ENCODE data around the gene MYOM1.
A peak's percentile ranks its signal among the peaks of the same experiment; 100 is the strongest.
"Not testable (repeated sequence)": the region's sequence is repeated elsewhere in the genome, so short reads cannot be mapped to it uniquely, and the experiment has no call there.

MYOM1 gene

DNA sequence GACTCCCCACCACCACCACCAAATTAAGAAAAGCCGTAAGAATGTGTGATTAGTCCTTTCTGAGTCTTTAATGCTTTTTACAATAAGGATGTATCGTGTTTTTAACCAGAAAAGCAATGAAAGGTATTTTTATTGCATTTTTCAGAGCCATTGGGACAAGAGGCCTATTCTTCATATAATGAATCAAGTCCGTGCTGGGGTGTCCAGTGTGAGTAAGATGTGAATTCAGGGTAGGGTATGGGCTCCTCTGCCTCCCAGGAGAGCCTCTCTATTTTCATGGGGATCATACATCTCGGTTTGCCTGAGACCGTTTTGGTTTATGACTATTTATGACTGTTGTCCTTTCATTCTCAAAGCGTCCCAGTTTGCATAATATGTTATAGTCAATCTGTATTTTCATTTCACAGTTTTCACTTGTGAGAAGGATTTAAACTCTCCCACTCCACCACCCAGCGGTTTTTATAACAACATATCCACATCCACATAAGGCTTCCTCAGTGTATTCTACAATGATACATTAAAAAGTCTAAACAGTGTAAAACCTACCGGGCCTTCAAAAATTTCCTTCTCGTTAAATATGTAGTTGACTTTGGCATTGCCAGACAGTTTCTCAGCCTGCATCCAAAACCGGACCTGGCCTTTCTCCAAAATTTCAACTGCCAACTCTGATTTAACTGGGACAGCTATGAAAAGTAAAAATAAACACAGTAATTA, 126.0 kb downstream of the MYOM1 start:
- DNase-seq (ENCODE audit: low read depth in 2 of 3, low spot score in 1 of 3): no peak

- DNase-seq (ENCODE audit: low read depth in 2 of 3, low spot score in 1 of 3): no peak
These were observed 127.0 kb downstream of the MYOM1 start for GRCh38 chr18:3092727-3093126.

- no peak for DNase-seq (ENCODE audit: low read depth in 2 of 3, low spot score in 1 of 3)
These were observed 130.2 kb downstream of the MYOM1 start for GRCh38 chr18:3089579-3089978.

DNA sequence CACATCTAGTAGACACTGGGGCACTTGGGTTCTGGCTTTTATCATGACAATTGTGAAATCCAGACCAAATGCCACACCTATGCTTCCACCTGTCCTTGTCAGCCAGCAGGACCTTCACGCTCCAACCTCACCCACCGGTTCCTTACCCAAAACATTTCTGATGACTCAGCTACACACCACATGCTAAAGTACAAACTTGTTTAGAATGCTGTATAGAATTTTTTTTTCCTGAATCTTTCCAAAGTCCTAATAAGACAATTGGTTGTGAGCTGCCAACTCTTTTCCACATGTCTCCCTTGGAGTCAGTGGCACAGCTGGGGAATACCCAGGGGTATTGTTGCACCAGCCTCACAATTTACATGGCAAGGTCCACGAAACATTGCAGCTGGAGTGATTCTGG, 131.3 kb downstream of the MYOM1 start:
- no peak for DNase-seq (ENCODE audit: low read depth in 2 of 3, low spot score in 1 of 3)

DNA sequence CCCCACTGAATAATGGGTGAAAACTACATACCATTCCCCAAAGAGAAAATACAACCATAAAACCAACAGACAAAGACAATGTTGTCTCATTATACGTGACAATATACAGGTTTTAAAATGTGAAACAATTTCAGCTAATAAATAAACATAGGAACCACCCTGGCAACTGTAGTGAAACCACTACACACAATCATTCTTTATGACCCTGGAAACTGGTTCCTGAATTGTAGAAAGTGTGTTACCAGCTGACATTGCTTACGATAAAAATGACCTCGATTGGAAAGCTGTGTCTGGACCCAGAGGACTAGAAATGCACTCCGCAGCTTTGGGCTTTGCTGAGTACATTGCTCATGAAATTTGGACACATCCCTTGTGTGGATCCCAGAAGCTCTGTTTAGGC, 132.9 kb downstream of the MYOM1 start:
- no peak for DNase-seq (ENCODE audit: low read depth in 2 of 3, low spot score in 1 of 3)

GRCh38 chr18:3085612-3086011, 134.2 kb downstream of the MYOM1 start:
- no peak for DNase-seq (ENCODE audit: low read depth in 2 of 3, low spot score in 1 of 3)

- DNase-seq (ENCODE audit: low read depth in 2 of 3, low spot score in 1 of 3): no peak
These were observed 135.6 kb downstream of the MYOM1 start for GRCh38 chr18:3084206-3084605.

DNA sequence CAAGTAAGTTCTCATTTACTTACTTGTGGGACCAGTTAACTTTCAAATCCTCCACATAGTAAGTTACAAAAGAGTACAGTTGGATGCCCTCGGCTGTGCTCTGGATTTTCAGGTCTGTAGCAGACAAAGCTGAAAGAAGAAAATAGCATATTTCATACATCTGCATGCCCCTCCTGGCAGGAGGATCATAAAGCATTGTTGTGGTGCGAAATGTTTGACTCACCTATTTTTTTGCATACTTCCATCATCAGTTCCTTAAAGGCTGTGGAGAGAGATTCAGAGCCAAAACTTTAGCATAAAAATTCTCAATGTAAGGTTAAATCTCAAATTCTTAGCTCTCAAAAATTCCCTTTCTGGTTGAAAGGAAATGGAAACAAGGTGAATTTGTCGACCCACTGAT, 136.0 kb downstream of the MYOM1 start:
- no peak for DNase-seq (ENCODE audit: low read depth in 2 of 3, low spot score in 1 of 3)

DNA sequence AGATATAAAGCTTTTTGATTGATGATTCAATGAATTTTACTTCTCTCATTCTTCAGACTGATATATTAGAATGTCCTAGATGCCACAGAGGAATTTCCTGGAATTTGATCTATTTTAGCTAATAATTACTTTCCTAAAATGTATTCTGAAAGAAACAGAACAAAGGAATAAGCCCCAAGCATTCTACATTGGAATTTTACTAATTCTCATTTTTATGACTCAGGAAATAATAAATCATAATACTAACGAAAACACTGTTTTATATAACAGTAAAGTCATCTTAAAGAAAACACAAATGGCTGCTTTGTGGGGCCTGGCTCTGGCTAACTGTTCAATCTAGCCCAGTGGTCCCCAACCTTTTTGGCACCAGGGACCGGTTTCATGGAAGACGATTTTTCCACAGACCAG, 138.2 kb downstream of the MYOM1 start:
- no peak for DNase-seq (ENCODE audit: low read depth in 2 of 3, low spot score in 1 of 3)

DNA sequence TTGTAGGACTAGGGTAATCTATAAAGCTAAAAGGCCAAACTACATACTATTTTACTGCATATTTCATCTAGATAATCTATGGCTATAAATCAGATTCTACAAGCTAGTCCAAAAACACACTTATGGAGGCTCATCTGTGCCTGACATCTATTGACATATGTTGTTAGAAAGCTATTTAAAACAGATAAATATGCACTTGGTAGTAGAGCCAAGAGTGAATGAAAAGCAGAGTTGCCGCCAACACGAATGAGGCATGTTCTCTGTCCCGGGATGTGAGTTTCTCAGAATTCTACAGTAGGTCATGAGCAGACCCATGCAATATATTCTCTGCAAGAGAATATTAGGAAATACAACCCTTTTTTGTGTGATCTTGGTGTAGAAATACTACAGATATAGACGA, 140.1 kb downstream of the MYOM1 start:
- no peak for DNase-seq (ENCODE audit: low read depth in 2 of 3, low spot score in 1 of 3)

GRCh38 chr18:3075491-3075890, 144.3 kb downstream of the MYOM1 start:
- no peak for DNase-seq (ENCODE audit: low read depth in 2 of 3, low spot score in 1 of 3)

DNA sequence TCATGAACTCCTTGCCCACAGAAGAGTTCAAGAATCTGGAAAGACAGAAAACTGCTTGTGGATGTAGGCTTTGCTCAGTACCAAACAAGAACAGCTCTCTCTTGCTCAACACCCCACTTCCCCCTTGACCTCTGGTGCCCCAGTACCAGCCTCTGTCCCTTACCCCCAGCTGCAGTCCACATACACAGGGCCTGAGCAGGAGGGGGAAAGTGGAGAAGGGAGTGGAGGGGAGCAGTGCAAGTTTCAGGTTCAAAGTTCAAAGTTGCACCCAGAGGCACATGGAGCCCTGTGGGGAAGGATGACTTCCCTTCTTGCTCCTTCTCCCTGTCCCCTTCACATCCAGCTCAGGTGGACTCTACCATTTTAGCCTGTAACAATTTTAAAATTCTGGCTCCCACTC, 145.7 kb downstream of the MYOM1 start:
- DNase-seq (ENCODE audit: low read depth in 2 of 3, low spot score in 1 of 3): no peak

DNA sequence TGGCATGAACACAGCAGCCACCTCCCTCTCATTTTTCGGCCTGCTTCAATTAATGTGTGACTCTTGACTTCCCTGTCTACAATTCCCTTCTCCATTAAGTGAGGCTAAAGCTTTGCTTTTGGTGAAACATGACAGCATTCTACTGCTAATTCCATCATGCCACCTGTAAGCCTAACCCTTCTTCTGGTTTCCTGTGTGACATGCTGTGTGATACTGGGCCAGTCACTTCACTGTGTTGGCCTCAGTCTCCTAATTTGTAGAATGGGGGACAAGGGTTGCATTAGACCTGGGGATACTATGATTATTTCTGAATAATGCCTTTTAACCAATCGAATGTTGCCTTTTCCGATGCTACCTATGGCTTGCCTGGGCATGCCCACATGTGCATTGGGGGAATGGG, 146.4 kb downstream of the MYOM1 start:
- DNase-seq (ENCODE audit: low read depth in 2 of 3, low spot score in 1 of 3): not testable (repeated sequence)

DNA sequence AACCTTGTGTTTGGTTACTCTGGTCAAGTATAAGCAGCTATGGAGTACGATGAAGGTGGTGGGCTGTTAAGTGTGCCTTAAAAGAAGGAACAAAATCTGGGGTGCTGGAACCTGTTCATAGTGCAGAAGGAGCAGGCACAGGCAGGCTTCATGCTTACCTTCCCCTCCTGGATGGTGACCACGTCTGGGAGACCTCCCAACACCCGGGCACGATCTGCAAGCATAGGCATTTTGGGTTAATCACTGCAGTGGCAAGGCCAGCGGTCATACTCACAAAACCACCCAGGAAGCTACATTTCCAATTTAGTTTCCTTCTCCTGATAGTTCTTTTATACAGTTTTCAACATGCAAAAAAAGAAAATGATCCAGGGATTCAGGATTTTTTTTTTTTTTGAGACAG, 148.1 kb downstream of the MYOM1 start:
- DNase-seq (ENCODE audit: low read depth in 2 of 3, low spot score in 1 of 3): no peak

- DNase-seq (ENCODE audit: low read depth in 2 of 3, low spot score in 1 of 3): no peak
These were observed 149.9 kb downstream of the MYOM1 start for GRCh38 chr18:3069671-3070433.

DNA sequence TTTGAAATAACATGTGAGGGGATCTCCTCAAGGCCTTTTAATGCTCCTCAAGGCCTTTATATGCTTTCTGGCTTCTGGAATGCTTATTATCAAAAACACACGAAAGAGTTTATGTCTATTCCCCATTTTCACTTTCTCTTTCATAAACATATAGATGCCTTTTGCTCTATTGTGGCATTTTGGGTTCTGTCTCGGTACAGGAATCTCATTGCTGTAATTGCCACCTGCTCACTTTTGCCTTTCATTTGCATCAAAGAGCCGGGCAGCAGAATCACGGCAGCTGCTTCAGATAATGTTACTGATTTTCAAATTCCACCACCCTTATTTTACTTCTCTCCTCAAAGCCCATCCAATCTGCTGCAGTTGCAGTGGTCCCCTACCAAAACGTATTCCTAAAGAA, 152.0 kb downstream of the MYOM1 start:
- no peak for DNase-seq (ENCODE audit: low read depth in 2 of 3, low spot score in 1 of 3)

- DNase-seq (ENCODE audit: low read depth in 2 of 3, low spot score in 1 of 3): no peak
These were observed 152.6 kb downstream of the MYOM1 start for GRCh38 chr18:3067165-3067661.

- DNase-seq (ENCODE audit: low read depth in 2 of 3, low spot score in 1 of 3): no peak
These were observed 153.2 kb downstream of the MYOM1 start for GRCh38 chr18:3066341-3067110.

DNA sequence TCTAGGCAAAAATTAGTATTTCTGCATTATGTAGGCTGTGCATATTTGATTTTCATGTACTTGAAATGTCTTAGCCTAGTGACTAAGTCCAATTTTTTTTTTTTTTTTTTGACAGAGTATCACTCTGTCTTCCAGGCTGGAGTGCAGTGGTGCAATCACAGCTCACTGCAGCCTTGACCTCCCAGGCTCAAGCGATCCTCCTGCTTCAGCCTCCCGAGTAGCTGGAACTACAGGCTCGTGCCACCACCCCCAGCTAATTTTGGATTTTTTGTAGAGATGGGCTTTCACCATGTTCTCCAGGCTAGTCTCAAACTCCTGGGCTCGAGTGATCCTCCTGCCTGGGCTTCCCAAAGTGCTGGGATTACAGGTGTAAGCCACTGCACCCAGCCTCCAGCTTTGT, 156.0 kb downstream of the MYOM1 start:
- DNase-seq (ENCODE audit: low read depth in 2 of 3, low spot score in 1 of 3): not testable (repeated sequence)

DNA sequence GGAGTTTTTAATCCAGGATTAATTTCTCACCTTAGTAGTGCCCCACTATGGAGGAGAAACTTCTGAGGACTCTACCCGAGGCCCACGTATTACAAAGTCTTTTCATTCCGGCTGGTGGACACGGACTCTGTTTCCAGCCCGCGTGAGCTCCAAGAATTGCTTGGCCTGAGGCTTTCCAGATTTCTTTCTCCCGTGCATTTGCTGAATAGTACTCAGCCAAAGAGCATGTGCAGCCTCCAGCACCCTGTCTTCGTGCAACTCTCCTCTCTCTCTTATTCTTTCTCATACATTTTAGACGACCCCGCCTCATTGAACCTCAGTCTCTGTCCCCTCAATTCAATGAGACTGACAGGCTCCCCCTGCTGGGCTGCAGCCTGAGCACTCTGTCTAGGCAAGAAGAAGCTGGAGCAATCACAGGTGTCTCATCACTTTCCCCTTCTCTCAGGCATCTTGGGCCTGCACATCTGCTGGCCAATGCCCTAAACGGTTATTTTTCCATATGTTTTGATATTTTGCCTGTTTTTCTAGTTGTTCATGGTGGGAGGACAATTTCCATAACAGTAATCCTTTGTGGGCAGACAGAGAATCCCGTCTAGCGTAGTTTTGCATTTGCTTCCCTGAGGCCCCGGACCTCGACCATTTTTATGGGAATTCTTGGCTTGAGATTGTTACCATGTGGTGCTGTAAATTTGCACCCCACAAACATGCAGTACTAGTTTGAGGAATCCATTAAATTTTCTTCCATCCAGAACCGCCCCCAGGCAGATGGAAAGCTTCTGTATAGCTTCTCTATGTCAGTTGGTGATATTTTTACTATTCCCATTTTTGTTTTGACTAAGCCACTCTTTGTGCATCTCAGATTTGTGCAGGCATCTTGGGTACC, 156.7 kb downstream of the MYOM1 start:
- peak; percentile 46 to 68 (median 63) for DNase-seq (ENCODE audit: low read depth in 2 of 3, low spot score in 1 of 3)
